ENCODE data around the gene OSBPL9.

GRCh38 chr1:51679435-51679834, 62.5 kb downstream of the OSBPL9 start:
- TF ChIP-seq POLR2A (IDR thresholded peaks at IDR 0.05) (no peak), CTCF (IDR thresholded peaks at IDR 0.05) (no peak)
